ENCODE measurements around the gene PTPRR. TPM values are rescaled to one million over a fixed set of nuclear protein-coding genes. Genes with fewer than 3 reads are reported as not detected.

Gene PTPRR
- total and polyA plus RNA-seq, 10 of the 15 experiments (the other 5 are each of a cell fraction or from before 2014, with no cell fraction given): 0.14 to 3.1 (median 0.42) TPM

DNA sequence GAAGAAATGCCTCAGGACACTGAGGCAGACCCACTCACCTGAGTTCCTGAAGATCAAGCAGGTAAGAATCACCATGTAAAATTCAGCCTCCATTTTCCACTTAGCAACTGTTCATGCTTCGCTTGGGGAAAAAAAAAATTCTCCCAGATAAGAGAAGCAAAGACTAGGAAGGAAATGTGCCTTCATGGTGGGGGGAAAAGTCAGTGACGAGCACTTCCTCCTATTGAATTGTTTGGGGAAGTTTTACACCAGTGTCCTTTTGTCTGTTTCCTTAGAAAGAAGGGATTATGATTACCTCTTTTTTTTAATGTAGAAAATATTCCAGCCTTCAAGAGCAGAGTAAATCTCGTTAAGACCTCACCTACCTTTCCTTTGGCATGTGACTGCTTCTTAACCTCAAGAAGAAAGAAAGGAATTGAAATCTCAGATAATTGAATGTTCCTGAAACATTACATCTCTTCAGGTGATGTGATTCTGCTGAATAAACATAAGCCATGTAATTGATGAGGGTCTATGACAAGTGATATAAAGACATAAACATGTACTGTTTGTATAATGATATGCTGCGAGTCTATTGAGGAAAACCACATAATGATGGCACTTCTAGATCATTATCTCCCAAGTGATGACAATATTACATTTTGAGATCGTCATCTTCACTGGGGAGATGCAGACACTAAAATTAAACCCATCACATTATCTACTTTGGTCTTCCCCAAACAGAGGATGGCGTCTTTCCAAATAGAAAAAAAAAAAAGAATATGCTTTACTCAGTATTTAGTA lies 283.0 kb downstream of the PTPRR start, which contains the start of gene PTPRB:
Gene PTPRB (minus strand): TSS at position 127 of the 783 bp plus-strand sequence. CDS start 34 bp downstream, at position 93.
- ChIA-PET POLR2A (no interaction called here), RAD21 (ENCODE audit: unreplicated experiment) (no interaction called here), SMC1A (ENCODE audit: uncharacterized antibody, unreplicated experiment) (no interaction called here), CTCF (interaction anchor here (0.7 kb wide), 1 partner anchor 412 kb away, joined by 3 read pairs; no protein-coding TSS in a partner anchor)
- Histone ChIP-seq H2AFZ (ENCODE audit: control insufficient read depth, low read depth, low read length) (no peak within 1 kb of the TSS), H4K20me1 (ENCODE audit: control insufficient read depth, insufficient read depth) (no peaks in the 10 kb centered on the region), H3K9me3 (replicated peaks; ENCODE audit: control insufficient read depth, insufficient read depth, low read length) (no peaks in the 10 kb centered on the region), H3K27ac (ENCODE audit: control insufficient read depth, insufficient read depth) (no peak within 1 kb of the TSS), H3K9ac (ENCODE audit: control insufficient read depth, insufficient read depth, low read length) (no peak within 1 kb of the TSS), H3K4me1 (ENCODE audit: control insufficient read depth, insufficient read depth, low read length) (no peaks in the 10 kb centered on the region), H3K4me2 (ENCODE audit: control insufficient read depth, insufficient read depth) (no peak within 1 kb of the TSS), H3K36me3 (ENCODE audit: control insufficient read depth in 2 of 2, insufficient read depth in 2 of 2, low read length in 1 of 2) (no peaks in the 10 kb centered on the region), H3K4me3 (no peak within 1 kb of the TSS), H3K79me2 (ENCODE audit: control insufficient read depth, insufficient read depth, low read length) (no peaks in the 10 kb centered on the region), H3K27me3 (replicated peaks in 1 of 2; ENCODE audit: control insufficient read depth in 2 of 2, insufficient read depth in 2 of 2, low read length in 1 of 2) (no peaks in the 10 kb centered on the region)
- FAIRE-seq: no peak
- no peak for ATAC-seq
- no peak for DNase-seq (ENCODE audit: low read depth, low spot score)
- in situ Hi-C loops (cut with MboI) (no loop called here), intact Hi-C loops (cut with micrococcal nuclease; ENCODE audit: unreplicated experiment) (no loop called here)
- BruUV-seq (replicated peaks): no TSS peak
- 18% methylated on average over 6 of the region's 6 CpGs for WGBS (ENCODE audit: insufficient coverage, insufficient replicate concordance, low lambda C conversion rate, missing lambda C conversion rate)
- TF ChIP-seq ZZZ3 (IDR thresholded peaks at IDR 0.05; ENCODE audit: control insufficient read depth, insufficient read length, low read depth): no peak
- no peak for TF ChIP-seq RUNX3 (IDR thresholded peaks at IDR 0.05; ENCODE audit: low read length)
- TF ChIP-seq, protein P1, sequence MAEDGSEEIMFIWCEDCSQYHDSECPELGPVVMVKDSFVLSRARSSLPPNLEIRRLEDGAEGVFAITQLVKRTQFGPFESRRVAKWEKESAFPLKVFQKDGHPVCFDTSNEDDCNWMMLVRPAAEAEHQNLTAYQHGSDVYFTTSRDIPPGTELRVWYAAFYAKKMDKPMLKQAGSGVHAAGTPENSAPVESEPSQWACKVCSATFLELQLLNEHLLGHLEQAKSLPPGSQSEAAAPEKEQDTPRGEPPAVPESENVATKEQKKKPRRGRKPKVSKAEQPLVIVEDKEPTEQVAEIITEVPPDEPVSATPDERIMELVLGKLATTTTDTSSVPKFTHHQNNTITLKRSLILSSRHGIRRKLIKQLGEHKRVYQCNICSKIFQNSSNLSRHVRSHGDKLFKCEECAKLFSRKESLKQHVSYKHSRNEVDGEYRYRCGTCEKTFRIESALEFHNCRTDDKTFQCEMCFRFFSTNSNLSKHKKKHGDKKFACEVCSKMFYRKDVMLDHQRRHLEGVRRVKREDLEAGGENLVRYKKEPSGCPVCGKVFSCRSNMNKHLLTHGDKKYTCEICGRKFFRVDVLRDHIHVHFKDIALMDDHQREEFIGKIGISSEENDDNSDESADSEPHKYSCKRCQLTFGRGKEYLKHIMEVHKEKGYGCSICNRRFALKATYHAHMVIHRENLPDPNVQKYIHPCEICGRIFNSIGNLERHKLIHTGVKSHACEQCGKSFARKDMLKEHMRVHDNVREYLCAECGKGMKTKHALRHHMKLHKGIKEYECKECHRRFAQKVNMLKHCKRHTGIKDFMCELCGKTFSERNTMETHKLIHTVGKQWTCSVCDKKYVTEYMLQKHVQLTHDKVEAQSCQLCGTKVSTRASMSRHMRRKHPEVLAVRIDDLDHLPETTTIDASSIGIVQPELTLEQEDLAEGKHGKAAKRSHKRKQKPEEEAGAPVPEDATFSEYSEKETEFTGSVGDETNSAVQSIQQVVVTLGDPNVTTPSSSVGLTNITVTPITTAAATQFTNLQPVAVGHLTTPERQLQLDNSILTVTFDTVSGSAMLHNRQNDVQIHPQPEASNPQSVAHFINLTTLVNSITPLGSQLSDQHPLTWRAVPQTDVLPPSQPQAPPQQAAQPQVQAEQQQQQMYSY (CRISPR knock-in tag; IDR thresholded peaks at IDR 0.05): no peak
- no peak for TF ChIP-seq ATF3 (IDR thresholded peaks at IDR 0.05; ENCODE audit: borderline replicate concordance, extremely low read depth, low read depth, low read length)
- no peak for TF ChIP-seq BHLHE40 (IDR thresholded peaks at IDR 0.05; ENCODE audit: borderline replicate concordance in 1 of 2, low read depth in 2 of 2, low read length in 1 of 2)
- TF ChIP-seq, protein P2, sequence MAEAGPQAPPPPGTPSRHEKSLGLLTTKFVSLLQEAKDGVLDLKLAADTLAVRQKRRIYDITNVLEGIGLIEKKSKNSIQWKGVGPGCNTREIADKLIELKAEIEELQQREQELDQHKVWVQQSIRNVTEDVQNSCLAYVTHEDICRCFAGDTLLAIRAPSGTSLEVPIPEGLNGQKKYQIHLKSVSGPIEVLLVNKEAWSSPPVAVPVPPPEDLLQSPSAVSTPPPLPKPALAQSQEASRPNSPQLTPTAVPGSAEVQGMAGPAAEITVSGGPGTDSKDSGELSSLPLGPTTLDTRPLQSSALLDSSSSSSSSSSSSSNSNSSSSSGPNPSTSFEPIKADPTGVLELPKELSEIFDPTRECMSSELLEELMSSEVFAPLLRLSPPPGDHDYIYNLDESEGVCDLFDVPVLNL (IDR thresholded peaks at IDR 0.05; ENCODE audit: low read depth, low read length): no peak
- TF ChIP-seq EP300 (IDR thresholded peaks at IDR 0.05; ENCODE audit: borderline replicate concordance in 1 of 2, control insufficient read depth in 1 of 2, low read depth in 2 of 2, low read length in 2 of 2): no peak
- no peak for TF ChIP-seq TCF3 (IDR thresholded peaks at IDR 0.05; ENCODE audit: borderline replicate concordance, insufficient read depth, low read depth, low read length)
- TF ChIP-seq PBX3 (IDR thresholded peaks at IDR 0.05; ENCODE audit: insufficient replicate concordance, low read depth, low read length): no peak
- TF ChIP-seq RCOR1 (conservative IDR thresholded peaks at IDR 0.05; ENCODE audit: low read depth, low read length): no peak
- no peak for TF ChIP-seq HCFC1 (IDR thresholded peaks at IDR 0.05; ENCODE audit: low read length)
- no peak for TF ChIP-seq CEBPZ (IDR thresholded peaks at IDR 0.05; ENCODE audit: low read depth, low read length)
